SK-N-SH treated with all-trans-retinoic acid at 6 μM for 48 hours (cell line): ENCODE results near the gene OR51B5.
"Not testable (repeated sequence)": the region's sequence is repeated elsewhere in the genome, so short reads cannot be mapped to it uniquely, and the experiment has no call there.

Experiments used
- ATAC-seq: fragments of 200-7000 bp; cut with Tn5 transposase; 3 replicates; pipeline ENCODE4 v1.9.1; 2020; ENCODE audit warnings: mild to moderate bottlenecking, moderate library complexity
- ARNTL ChIP-seq: fragments of 450-650 bp; formaldehyde crosslinking; IDR thresholded peaks from 2 replicates; pipeline ENCODE4 v1.5.0; 2020; ENCODE audit warnings: low read depth, mild to moderate bottlenecking, moderate library complexity, borderline replicate concordance
- BACH2 ChIP-seq: fragments of 250-450 bp; sonication (Bioruptor Pico); IDR thresholded peaks from 2 replicates; pipeline ENCODE4 v1.9.0; 2021; ENCODE audit warnings: mild to moderate bottlenecking, borderline replicate concordance
- CREB5 ChIP-seq: fragments of 250-450 bp; sonication (Bioruptor Pico); IDR thresholded peaks from 2 replicates; pipeline ENCODE4 v1.5.1; 2020; ENCODE audit warnings: low read depth, mild to moderate bottlenecking, moderate library complexity
- CSDC2 ChIP-seq: fragments of 250-450 bp; sonication (Bioruptor Pico); IDR thresholded peaks from 2 replicates; pipeline ENCODE4 v1.5.0; 2020; ENCODE audit warnings: mild to moderate bottlenecking, moderate library complexity
- CSRNP3 ChIP-seq: fragments of 250-450 bp; sonication (Bioruptor Pico); IDR thresholded peaks from 2 replicates; pipeline ENCODE4 v1.5.1; 2021; ENCODE audit warnings: mild to moderate bottlenecking, moderate library complexity
- ESRRG ChIP-seq: fragments of 250-450 bp; sonication (Bioruptor Pico); IDR thresholded peaks from 2 replicates; pipeline ENCODE4 v1.6.1; 2021; ENCODE audit warnings: mild to moderate bottlenecking
- ISL1 ChIP-seq: fragments of 250-450 bp; sonication (Bioruptor Pico); IDR thresholded peaks from 2 replicates; pipeline ENCODE4 v2.1.2; 2022; ENCODE audit warnings: mild to moderate bottlenecking, moderate library complexity
- OSR1 ChIP-seq: fragments of 250-450 bp; sonication (Bioruptor Pico); IDR thresholded peaks from 2 replicates; pipeline ENCODE4 v1.8.0; 2022; ENCODE audit warnings: moderate library complexity, mild to moderate bottlenecking, inconsistent platforms
- PPARA ChIP-seq: fragments of 250-450 bp; sonication (Bioruptor Pico); IDR thresholded peaks from 2 replicates; pipeline ENCODE4 v1.5.0; 2020; ENCODE audit warnings: mild to moderate bottlenecking, borderline replicate concordance
- RARB ChIP-seq: fragments of 250-450 bp; sonication (Bioruptor Pico); IDR thresholded peaks from 2 replicates; pipeline ENCODE4 v1.8.0; 2021; ENCODE audit warnings: mild to moderate bottlenecking, moderate library complexity
- SNAI2 ChIP-seq: fragments of 250-450 bp; sonication (Bioruptor Pico); IDR thresholded peaks from 2 replicates; pipeline ENCODE4 v1.5.0; 2020; ENCODE audit warnings: mild to moderate bottlenecking, moderate library complexity
- TCF4 ChIP-seq: fragments of 250-450 bp; sonication (Bioruptor Pico); IDR thresholded peaks from 2 replicates; pipeline ENCODE4 v1.8.0; 2021; ENCODE audit warnings: mild to moderate bottlenecking, moderate library complexity, borderline replicate concordance
- TOX ChIP-seq: fragments of 250-450 bp; sonication (Bioruptor Pico); IDR thresholded peaks from 2 replicates; pipeline ENCODE4 v1.8.0; 2021; ENCODE audit warnings: mild to moderate bottlenecking, moderate library complexity, borderline replicate concordance
- TSHZ2 ChIP-seq: fragments of 250-450 bp; sonication (Bioruptor Pico); IDR thresholded peaks from 2 replicates; pipeline ENCODE4 v1.5.0; 2020; ENCODE audit warnings: mild to moderate bottlenecking, moderate library complexity
- ZC3H10 ChIP-seq: fragments of 250-450 bp; sonication (Bioruptor Pico); IDR thresholded peaks from 2 replicates; pipeline ENCODE4 v1.5.1; 2021; ENCODE audit warnings: mild to moderate bottlenecking, moderate library complexity
- ZFP3 ChIP-seq: fragments of 250-450 bp; sonication (Bioruptor Pico); IDR thresholded peaks from 2 replicates; pipeline ENCODE4 v1.5.0; 2020; ENCODE audit warnings: mild to moderate bottlenecking, moderate library complexity
- ZFP30 ChIP-seq: fragments of 450-650 bp; formaldehyde crosslinking; IDR thresholded peaks from 2 replicates; pipeline ENCODE4 v1.5.0; 2022; ENCODE audit warnings: mild to moderate bottlenecking, moderate library complexity
- ZNF565 ChIP-seq: fragments of 450-650 bp; formaldehyde crosslinking; conservative IDR thresholded peaks from 2 replicates; pipeline ENCODE4 v1.5.0; 2020; ENCODE audit warnings: low read depth, mild to moderate bottlenecking, moderate library complexity
- ZNF70 ChIP-seq: fragments of 450-650 bp; formaldehyde crosslinking; IDR thresholded peaks from 2 replicates; pipeline ENCODE4 v1.5.0; 2020; ENCODE audit warnings: mild to moderate bottlenecking, moderate library complexity
- ZNF8 ChIP-seq: fragments of 450-650 bp; formaldehyde crosslinking; IDR thresholded peaks from 2 replicates; pipeline ENCODE4 v1.5.0; 2020; ENCODE audit warnings: mild to moderate bottlenecking, moderate library complexity
- TF ChIP-seq, protein P1 (sequence below): fragments of 250-450 bp; sonication (Bioruptor Pico); IDR thresholded peaks from 2 replicates; pipeline ENCODE4 v1.8.0; 2021; ENCODE audit warnings: low read depth, mild to moderate bottlenecking, moderate library complexity, borderline replicate concordance

Gene OR51B5

DNA sequence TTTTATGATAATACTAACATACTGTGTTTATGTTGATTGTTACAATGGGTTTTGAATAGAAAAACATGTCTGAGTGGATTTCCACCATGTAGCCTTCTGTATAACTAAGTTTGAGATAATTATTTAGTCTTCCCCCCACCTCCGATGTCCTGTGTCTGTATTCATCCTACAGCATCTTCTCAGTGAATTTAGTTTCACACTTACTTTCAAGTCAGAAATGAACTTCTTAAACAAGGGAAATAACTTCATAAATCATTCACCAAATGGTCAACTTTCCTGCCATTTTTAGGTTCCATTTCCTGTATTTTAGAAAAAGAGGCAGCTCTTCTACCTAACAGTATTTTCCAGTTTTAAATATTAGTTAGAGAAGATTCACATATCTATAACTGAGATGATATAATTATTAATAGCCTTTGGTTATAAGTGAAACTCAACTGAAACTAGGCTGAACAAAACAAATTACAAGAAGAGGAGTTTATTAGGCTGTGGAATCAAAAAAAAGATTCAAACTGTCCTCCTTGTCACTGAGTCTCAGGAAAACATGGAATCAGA is 3.5 kb downstream of the OR51B5 start:
- TF ChIP-seq BACH2 (CRISPR knock-in tag) (no peak), ESRRG (CRISPR knock-in tag) (no peak), TCF4 (CRISPR knock-in tag) (no peak), TOX (no peak), CSDC2 (no peak), ZFP30 (CRISPR knock-in tag) (no peak), PPARA (no peak), ARNTL (CRISPR knock-in tag) (no peak), ZNF8 (CRISPR knock-in tag) (no peak), CSRNP3 (CRISPR knock-in tag) (no peak), ZNF565 (CRISPR knock-in tag) (no peak), TSHZ2 (CRISPR knock-in tag) (no peak), ZFP3 (CRISPR knock-in tag) (no peak)
- TF ChIP-seq, protein P1, sequence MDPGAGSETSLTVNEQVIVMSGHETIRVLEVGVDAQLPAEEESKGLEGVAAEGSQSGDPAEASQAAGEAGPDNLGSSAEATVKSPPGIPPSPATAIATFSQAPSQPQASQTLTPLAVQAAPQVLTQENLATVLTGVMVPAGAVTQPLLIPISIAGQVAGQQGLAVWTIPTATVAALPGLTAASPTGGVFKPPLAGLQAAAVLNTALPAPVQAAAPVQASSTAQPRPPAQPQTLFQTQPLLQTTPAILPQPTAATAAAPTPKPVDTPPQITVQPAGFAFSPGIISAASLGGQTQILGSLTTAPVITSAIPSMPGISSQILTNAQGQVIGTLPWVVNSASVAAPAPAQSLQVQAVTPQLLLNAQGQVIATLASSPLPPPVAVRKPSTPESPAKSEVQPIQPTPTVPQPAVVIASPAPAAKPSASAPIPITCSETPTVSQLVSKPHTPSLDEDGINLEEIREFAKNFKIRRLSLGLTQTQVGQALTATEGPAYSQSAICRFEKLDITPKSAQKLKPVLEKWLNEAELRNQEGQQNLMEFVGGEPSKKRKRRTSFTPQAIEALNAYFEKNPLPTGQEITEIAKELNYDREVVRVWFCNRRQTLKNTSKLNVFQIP (CRISPR knock-in tag) = no peak
- TF ChIP-seq, all 23 proteins: peak for 0
- ATAC-seq = no peak

DNA sequence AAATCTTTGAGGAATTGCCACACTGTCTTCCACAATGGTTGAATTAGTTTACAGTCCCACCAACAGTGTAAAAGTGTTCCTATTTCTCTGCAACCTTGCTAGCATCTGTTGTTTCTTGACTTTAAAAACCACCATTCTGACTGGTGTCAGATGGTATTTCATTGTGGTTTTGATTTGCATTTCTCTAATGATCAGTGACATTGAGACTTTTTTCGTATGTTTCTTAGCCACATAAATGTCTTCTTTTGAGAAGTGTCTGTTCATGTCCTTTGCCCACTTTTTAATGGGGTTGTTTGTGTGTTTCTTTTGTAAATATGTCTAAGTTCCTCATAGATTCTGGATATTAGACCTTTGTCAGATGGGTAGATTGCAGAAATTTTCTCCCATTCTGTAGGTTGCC is 6.1 kb downstream of the OR51B5 start:
- not testable (repeated sequence) for ATAC-seq

- no peak for ATAC-seq
- TF ChIP-seq ARNTL (CRISPR knock-in tag) = no peak
- TF ChIP-seq, protein P1 (CRISPR knock-in tag) = no peak
- TF ChIP-seq ZNF70 (CRISPR knock-in tag) = no peak
- no peak for TF ChIP-seq ZNF565 (CRISPR knock-in tag)
- no peak for TF ChIP-seq SNAI2 (CRISPR knock-in tag)
- no peak for TF ChIP-seq ZNF8 (CRISPR knock-in tag)
- no peak for TF ChIP-seq TCF4 (CRISPR knock-in tag)
- no peak for TF ChIP-seq ZC3H10 (CRISPR knock-in tag)
- no peak for TF ChIP-seq CSRNP3 (CRISPR knock-in tag)
- no peak for TF ChIP-seq ZFP30 (CRISPR knock-in tag)
- no peak for TF ChIP-seq RARB (CRISPR knock-in tag)
- no peak for TF ChIP-seq PPARA
- no peak for TF ChIP-seq OSR1 (CRISPR knock-in tag)
- no peak for TF ChIP-seq ZFP3 (CRISPR knock-in tag)
Measured at GRCh38 chr11:5336331-5336730, 7.0 kb downstream of the OR51B5 start.

DNA sequence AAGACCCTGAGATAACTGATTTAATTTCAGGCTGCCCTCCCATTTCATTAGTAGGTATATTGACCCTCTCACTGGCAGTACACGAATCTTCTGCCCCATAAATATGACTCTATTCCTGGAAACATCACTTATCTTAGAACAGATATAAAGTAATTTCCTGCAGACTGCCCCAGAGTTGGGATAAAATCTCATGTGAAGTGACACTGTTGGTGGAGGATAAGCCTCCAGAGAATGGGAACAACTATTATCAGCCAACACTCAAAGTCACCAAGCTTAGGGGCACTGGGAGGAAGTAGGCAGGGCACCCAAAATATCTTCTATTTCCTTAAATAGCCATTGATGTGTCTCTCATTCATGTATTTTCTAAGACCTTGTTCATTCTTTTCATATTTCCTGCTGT is 8.2 kb downstream of the OR51B5 start:
- no peak for ATAC-seq
- TF ChIP-seq SNAI2 (CRISPR knock-in tag) (no peak), CREB5 (CRISPR knock-in tag) (no peak), ISL1 (CRISPR knock-in tag) (no peak), RARB (CRISPR knock-in tag) (no peak), BACH2 (CRISPR knock-in tag) (no peak)
- TF ChIP-seq, protein P1 (CRISPR knock-in tag) = no peak
